CD4-positive, alpha-beta T cell treated with Interleukin-1 beta for 1 hour (primary cell): ENCODE results near the gene CHGA.

ENCODE experiments used
- DNase-seq, 2 donors: peaks; one replicate each; pipeline ENCODE4 v3.0.0-alpha.2; 2020 to 2022

The CHGA gene

GRCh38 chr14:92945959-92946846, 23.3 kb downstream of the CHGA start:
- no peak for DNase-seq

GRCh38 chr14:92946847-92947545, 24.0 kb downstream of the CHGA start:
- DNase-seq: no peak

GRCh38 chr14:92948647-92949046, 25.7 kb downstream of the CHGA start:
- no peak for DNase-seq

GRCh38 chr14:92949496-92950192, 26.7 kb downstream of the CHGA start:
- DNase-seq: no peak

- no peak for DNase-seq
Measured at GRCh38 chr14:92950193-92950540, 27.2 kb downstream of the CHGA start.

GRCh38 chr14:92950773-92951172, 27.8 kb downstream of the CHGA start:
- DNase-seq: no peak

GRCh38 chr14:92951261-92951660, 28.3 kb downstream of the CHGA start:
- no peak for DNase-seq

- DNase-seq: peak; percentile 74 to 77
Measured at GRCh38 chr14:92951912-92952471, 29.0 kb downstream of the CHGA start.

GRCh38 chr14:92952481-92953298, 29.7 kb downstream of the CHGA start:
- no peak for DNase-seq

GRCh38 chr14:92953526-92953925, 30.6 kb downstream of the CHGA start:
- no peak for DNase-seq

GRCh38 chr14:92954933-92955332, 32.0 kb downstream of the CHGA start:
- no peak for DNase-seq

- DNase-seq: no peak
Measured at GRCh38 chr14:92955381-92955780, 32.4 kb downstream of the CHGA start.

- no peak for DNase-seq
Measured at GRCh38 chr14:92956961-92957360, 34.0 kb downstream of the CHGA start.

- DNase-seq: no peak
Measured at GRCh38 chr14:92958373-92959188, 35.6 kb downstream of the CHGA start.

- no peak for DNase-seq
Measured at GRCh38 chr14:92959189-92959531, 36.2 kb downstream of the CHGA start.

- no peak for DNase-seq
Measured at GRCh38 chr14:92959761-92960680, 37.1 kb downstream of the CHGA start.

- no peak for DNase-seq
Measured at GRCh38 chr14:92960706-92961566, 38.0 kb downstream of the CHGA start.

- no peak for DNase-seq
Measured at GRCh38 chr14:92961567-92961855, 38.6 kb downstream of the CHGA start.

GRCh38 chr14:92962031-92962830, 39.3 kb downstream of the CHGA start:
- DNase-seq: no peak
